Astrocyte of the hippocampus (primary cell): ENCODE measurements around the gene EIF4E3.

Experiments
- DNase-seq: peaks from one replicate; pipeline ENCODE4 v3.0.0; 2011; ENCODE audit warnings: low read depth, low spot score

EIF4E3 gene

GRCh38 chr3:71725271-71725991, at the start of gene EIF4E3:
Gene EIF4E3, minus strand, starts transcription at chr3:71725402. Its CDS starts 35 bp downstream, at chr3:71725367.
- peak; percentile 66 for DNase-seq

- DNase-seq = no peak
These were observed 46.7 kb upstream of the EIF4E3 start for GRCh38 chr3:71771884-71772283.

GRCh38 chr3:71771126-71771525, 45.9 kb upstream of the EIF4E3 start:
- no peak for DNase-seq

- DNase-seq = no peak
These were observed 38.2 kb upstream of the EIF4E3 start for GRCh38 chr3:71763426-71763825.

- DNase-seq = no peak
These were observed 34.9 kb upstream of the EIF4E3 start for GRCh38 chr3:71760140-71760539.

GRCh38 chr3:71759401-71759800, 34.2 kb upstream of the EIF4E3 start:
- DNase-seq = no peak

- DNase-seq = no peak
These were observed 32.9 kb upstream of the EIF4E3 start for GRCh38 chr3:71758091-71758490.

- peak; percentile 8 for DNase-seq
These were observed 29.5 kb upstream of the EIF4E3 start for GRCh38 chr3:71754610-71755253.

GRCh38 chr3:71753701-71754609, 28.8 kb upstream of the EIF4E3 start, which contains the start of gene GPR27:
Gene GPR27, plus strand, starts transcription at chr3:71753855. Its CDS starts 195 bp downstream, at chr3:71754050.
- DNase-seq = peak; percentile 82

- DNase-seq = no peak
These were observed 27.9 kb upstream of the EIF4E3 start for GRCh38 chr3:71752831-71753700.

- no peak for DNase-seq
These were observed 26.4 kb upstream of the EIF4E3 start for GRCh38 chr3:71751602-71752001.

- no peak for DNase-seq
These were observed 19.5 kb upstream of the EIF4E3 start for GRCh38 chr3:71744738-71745137.

GRCh38 chr3:71742621-71743020, 17.4 kb upstream of the EIF4E3 start:
- DNase-seq = no peak

- no peak for DNase-seq
These were observed 9.7 kb upstream of the EIF4E3 start for GRCh38 chr3:71734881-71735280.

GRCh38 chr3:71733319-71733718, 8.1 kb upstream of the EIF4E3 start:
- no peak for DNase-seq

- DNase-seq = no peak
These were observed 7.4 kb upstream of the EIF4E3 start for GRCh38 chr3:71732637-71733036.

GRCh38 chr3:71728632-71729342, 3.6 kb upstream of the EIF4E3 start:
- DNase-seq = peak; percentile 47

GRCh38 chr3:71726146-71726545, 944 bp upstream of the EIF4E3 start:
- no peak for DNase-seq

- DNase-seq = peak; percentile 51
These were observed 475 bp downstream of the EIF4E3 start for GRCh38 chr3:71724584-71725270.

- DNase-seq = no peak
These were observed 1.1 kb downstream of the EIF4E3 start for GRCh38 chr3:71724171-71724453.
